ENCODE data around the gene SPDYE5. TPM values are rescaled to one million over a fixed set of nuclear protein-coding genes. Genes with fewer than 3 reads are reported as not detected.

The SPDYE5 gene
- total and polyA plus RNA-seq, 10 donors, result 0.03 to 0.26 (median 0.14) TPM; not detected in 7

- no peak for DNase-seq
- intact Hi-C loops (cut with DNase I; ENCODE audit: low total_unique reads), result no loop called here
- TF ChIP-seq CTCF (IDR thresholded peaks at IDR 0.05 in 8 of 11, conservative IDR thresholded peaks at IDR 0.05 in 3 of 11), result no peak
- no peak for TF ChIP-seq POLR2A (IDR thresholded peaks at IDR 0.05)
- TF ChIP-seq POLR2AphosphoS5 (IDR thresholded peaks at IDR 0.05), result no peak
- H3K36me3 ChIP-seq, result peaks cover 0 to 71% (median 38%) of the 10 kb centered on the region in 6 donors
- H3K27ac ChIP-seq, result no peak overlapping the region
- no peaks in the 10 kb centered on the region for H3K9me3 ChIP-seq
- no peaks in the 10 kb centered on the region for H3K27me3 ChIP-seq (replicated peaks in 1 of 7)
- 95 to 98% (median 97%) methylated on average over 4 of the region's 4 CpGs for WGBS, 5 donors
- peaks cover 0 to 14% (median 6%) of the 10 kb centered on the region in 6 donors for H3K4me1 ChIP-seq
- H3K4me3 ChIP-seq, result no peak overlapping the region
These were observed 44.4 kb downstream of the SPDYE5 start for GRCh38 chr7:75536491-75536890.

- H3K36me3 ChIP-seq, result peaks cover 0 to 77% (median 44%) of the 10 kb centered on the region in 6 donors
- H3K27me3 ChIP-seq (replicated peaks in 1 of 7), result no peaks in the 10 kb centered on the region
- intact Hi-C loops (cut with DNase I; ENCODE audit: low total_unique reads), result no loop called here
- WGBS, 5 donors, result 87 to 95% (median 92%) methylated on average over 18 of the region's 18 CpGs
- no peak for DNase-seq
- no peak overlapping the region for H3K27ac ChIP-seq
- H3K9me3 ChIP-seq, result no peaks in the 10 kb centered on the region
- TF ChIP-seq POLR2A (IDR thresholded peaks at IDR 0.05), result no peak
- no peak for TF ChIP-seq CTCF (IDR thresholded peaks at IDR 0.05 in 8 of 11, conservative IDR thresholded peaks at IDR 0.05 in 3 of 11)
- TF ChIP-seq POLR2AphosphoS5 (IDR thresholded peaks at IDR 0.05), result no peak
- peaks cover 0 to 14% (median 6%) of the 10 kb centered on the region in 6 donors for H3K4me1 ChIP-seq
- no peak overlapping the region for H3K4me3 ChIP-seq
These were observed 44.9 kb downstream of the SPDYE5 start for GRCh38 chr7:75536940-75537538.

GRCh38 chr7:75537731-75538130, 45.6 kb downstream of the SPDYE5 start:
- Histone ChIP-seq H3K4me1 (peaks cover 0 to 14% (median 6%) of the 10 kb centered on the region in 6 donors), H3K27ac (no peak overlapping the region), H3K9me3 (no peaks in the 10 kb centered on the region), H3K27me3 (replicated peaks in 1 of 7) (no peaks in the 10 kb centered on the region), H3K36me3 (peaks cover 0 to 84% (median 51%) of the 10 kb centered on the region in 6 donors), H3K4me3 (no peak overlapping the region)
- intact Hi-C loops (cut with DNase I; ENCODE audit: low total_unique reads), result no loop called here
- DNase-seq, result no peak
- TF ChIP-seq POLR2AphosphoS5 (IDR thresholded peaks at IDR 0.05) (no peak), POLR2A (IDR thresholded peaks at IDR 0.05) (no peak), CTCF (IDR thresholded peaks at IDR 0.05 in 8 of 11, conservative IDR thresholded peaks at IDR 0.05 in 3 of 11) (no peak)
- 83 to 95% (median 90%) methylated on average over 5 of the region's 5 CpGs for WGBS, 5 donors

GRCh38 chr7:75546237-75547015, 54.3 kb downstream of the SPDYE5 start:
- peak; percentile 3 for DNase-seq
- no peak overlapping the region for H3K27ac ChIP-seq
- H3K27me3 ChIP-seq (replicated peaks in 1 of 7), result no peaks in the 10 kb centered on the region
- WGBS, 5 donors, result 89 to 94% (median 91%) methylated on average over 13 to 15 of the region's 15 CpGs
- TF ChIP-seq POLR2A (IDR thresholded peaks at IDR 0.05), result no peak
- TF ChIP-seq CTCF (IDR thresholded peaks at IDR 0.05 in 8 of 11, conservative IDR thresholded peaks at IDR 0.05 in 3 of 11), result no peak
- no peak for TF ChIP-seq POLR2AphosphoS5 (IDR thresholded peaks at IDR 0.05)
- no peaks in the 10 kb centered on the region for H3K4me1 ChIP-seq
- H3K36me3 ChIP-seq, result peaks cover 0 to 100% (median 73%) of the 10 kb centered on the region in 6 donors
- no peaks in the 10 kb centered on the region for H3K9me3 ChIP-seq
- H3K4me3 ChIP-seq, result no peak overlapping the region
- intact Hi-C loops (cut with DNase I; ENCODE audit: low total_unique reads), result no loop called here

Data from spleen (tissue), 11 donors.